NCI-H2081 (cell line): Measurements from ENCODE around the gene RC3H2.

Source experiments
- DNase-seq, 2 experiments: peaks; one replicate each; lab custom pipeline; 2025; lab: John Stamatoyannopoulos, UW

RC3H2 gene

DNA sequence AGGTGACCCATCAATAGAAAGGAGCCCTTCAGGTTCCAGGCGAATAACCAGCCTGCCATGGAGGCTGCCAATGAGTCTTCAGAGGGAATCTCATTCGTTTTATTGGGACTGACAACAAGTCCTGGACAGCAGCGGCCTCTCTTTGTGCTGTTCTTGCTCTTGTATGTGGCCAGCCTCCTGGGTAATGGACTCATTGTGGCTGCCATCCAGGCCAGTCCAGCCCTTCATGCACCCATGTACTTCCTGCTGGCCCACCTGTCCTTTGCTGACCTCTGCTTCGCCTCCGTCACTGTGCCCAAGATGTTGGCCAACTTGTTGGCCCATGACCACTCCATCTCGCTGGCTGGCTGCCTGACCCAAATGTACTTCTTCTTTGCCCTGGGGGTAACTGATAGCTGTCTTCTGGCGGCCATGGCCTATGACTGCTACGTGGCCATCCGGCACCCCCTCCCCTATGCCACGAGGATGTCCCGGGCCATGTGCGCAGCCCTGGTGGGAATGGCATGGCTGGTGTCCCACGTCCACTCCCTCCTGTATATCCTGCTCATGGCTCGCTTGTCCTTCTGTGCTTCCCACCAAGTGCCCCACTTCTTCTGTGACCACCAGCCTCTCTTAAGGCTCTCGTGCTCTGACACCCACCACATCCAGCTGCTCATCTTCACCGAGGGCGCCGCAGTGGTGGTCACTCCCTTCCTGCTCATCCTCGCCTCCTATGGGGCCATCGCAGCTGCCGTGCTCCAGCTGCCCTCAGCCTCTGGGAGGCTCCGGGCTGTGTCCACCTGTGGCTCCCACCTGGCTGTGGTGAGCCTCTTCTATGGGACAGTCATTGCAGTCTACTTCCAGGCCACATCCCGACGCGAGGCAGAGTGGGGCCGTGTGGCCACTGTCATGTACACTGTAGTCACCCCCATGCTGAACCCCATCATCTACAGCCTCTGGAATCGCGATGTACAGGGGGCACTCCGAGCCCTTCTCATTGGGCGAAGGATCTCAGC is 104.8 kb downstream of the RC3H2 start, which contains the start of gene OR1K1:
OR1K1 (plus strand) TSS at position 58 of the 995 bp plus-strand sequence; CDS start at position 58, 0 bp downstream.
- DNase-seq = no peak

- no peak for DNase-seq
Observed at GRCh38 chr9:122797316-122798063, 107.7 kb downstream of the RC3H2 start.
